Measurements from ENCODE around the gene EFHC1. TPM values are rescaled to one million over a fixed set of nuclear protein-coding genes. Genes with fewer than 3 reads are reported as not detected.
A peak's percentile ranks its signal among the peaks of the same experiment; 100 is the strongest.

Gene EFHC1
- total RNA-seq, 1 experiment from 2014 or later: 15.5 TPM

DNA sequence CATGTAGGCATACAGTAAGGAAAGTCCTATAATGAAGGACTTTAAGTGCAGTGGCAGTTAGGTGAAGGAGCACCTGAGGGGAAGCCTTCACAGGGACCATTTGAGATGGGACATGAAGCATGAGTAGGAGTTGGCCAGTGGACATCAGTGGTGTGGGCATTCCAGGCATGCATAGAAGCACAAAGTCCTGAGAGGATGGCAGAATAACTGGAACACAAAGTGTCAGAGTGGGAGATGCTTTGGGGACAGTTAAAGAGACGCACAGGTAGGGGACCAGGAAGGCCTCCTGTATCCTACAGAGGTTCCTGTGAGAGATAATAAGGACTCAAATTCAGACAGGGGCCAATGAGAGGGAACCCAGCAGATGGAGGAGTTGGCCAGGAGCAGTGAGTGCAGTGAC is 26.4 kb upstream of the EFHC1 start (continued):
- TF ChIP-seq SOX15 (CRISPR knock-in tag; IDR thresholded peaks at IDR 0.05) (no peak), ZNF423 (CRISPR knock-in tag; IDR thresholded peaks at IDR 0.05) (no peak)

GRCh38 chr6:52394251-52394666 is 25.9 kb upstream of the EFHC1 start:
- no peak for DNase-seq (ENCODE audit: low spot score)
- ATAC-seq: peak; percentile 47; the same call in 1 of the 2 replicates
- Mint-ChIP-seq H3K27me3 (ENCODE audit: low read depth) (no peaks in the 10 kb centered on the region), H3K9me3 (peaks cover under 1% of the 10 kb centered on the region; the same call in 1 of the 2 replicates), H3K27ac (no peak overlapping the region), H3K4me1 (peaks cover 12% of the 10 kb centered on the region), H3K36me3 (no peaks in the 10 kb centered on the region), H3K4me3 (no peak overlapping the region)
- ChIA-PET CTCF (no interaction called here), POLR2A (no interaction called here)
- TF ChIP-seq, protein P1, sequence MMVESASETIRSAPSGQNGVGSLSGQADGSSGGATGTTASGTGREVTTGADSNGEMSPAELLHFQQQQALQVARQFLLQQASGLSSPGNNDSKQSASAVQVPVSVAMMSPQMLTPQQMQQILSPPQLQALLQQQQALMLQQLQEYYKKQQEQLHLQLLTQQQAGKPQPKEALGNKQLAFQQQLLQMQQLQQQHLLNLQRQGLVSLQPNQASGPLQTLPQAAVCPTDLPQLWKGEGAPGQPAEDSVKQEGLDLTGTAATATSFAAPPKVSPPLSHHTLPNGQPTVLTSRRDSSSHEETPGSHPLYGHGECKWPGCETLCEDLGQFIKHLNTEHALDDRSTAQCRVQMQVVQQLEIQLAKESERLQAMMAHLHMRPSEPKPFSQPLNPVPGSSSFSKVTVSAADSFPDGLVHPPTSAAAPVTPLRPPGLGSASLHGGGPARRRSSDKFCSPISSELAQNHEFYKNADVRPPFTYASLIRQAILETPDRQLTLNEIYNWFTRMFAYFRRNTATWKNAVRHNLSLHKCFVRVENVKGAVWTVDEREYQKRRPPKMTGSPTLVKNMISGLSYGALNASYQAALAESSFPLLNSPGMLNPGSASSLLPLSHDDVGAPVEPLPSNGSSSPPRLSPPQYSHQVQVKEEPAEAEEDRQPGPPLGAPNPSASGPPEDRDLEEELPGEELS (CRISPR knock-in tag; IDR thresholded peaks at IDR 0.05): no peak
- no peak for TF ChIP-seq E2F4 (CRISPR knock-in tag; IDR thresholded peaks at IDR 0.05; ENCODE audit: borderline replicate concordance, low read depth)
- no peak for TF ChIP-seq PRRX2 (CRISPR knock-in tag; IDR thresholded peaks at IDR 0.05)
- TF ChIP-seq CREB1 (CRISPR knock-in tag; IDR thresholded peaks at IDR 0.05): no peak
- TF ChIP-seq, protein P2, sequence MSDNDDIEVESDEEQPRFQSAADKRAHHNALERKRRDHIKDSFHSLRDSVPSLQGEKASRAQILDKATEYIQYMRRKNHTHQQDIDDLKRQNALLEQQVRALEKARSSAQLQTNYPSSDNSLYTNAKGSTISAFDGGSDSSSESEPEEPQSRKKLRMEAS (CRISPR knock-in tag; IDR thresholded peaks at IDR 0.05): no peak
- TF ChIP-seq CBFB (CRISPR knock-in tag; IDR thresholded peaks at IDR 0.05; ENCODE audit: low read depth): no peak
- TF ChIP-seq KAT7 (CRISPR knock-in tag; IDR thresholded peaks at IDR 0.05; ENCODE audit: borderline replicate concordance): no peak
- no peak for TF ChIP-seq CREM (CRISPR knock-in tag; IDR thresholded peaks at IDR 0.05)
- TF ChIP-seq RELA (CRISPR knock-in tag; IDR thresholded peaks at IDR 0.05; ENCODE audit: borderline replicate concordance): no peak
- no peak for TF ChIP-seq SMAD3 (CRISPR knock-in tag; IDR thresholded peaks at IDR 0.05; ENCODE audit: borderline replicate concordance)
- TF ChIP-seq IRF1 (CRISPR knock-in tag; IDR thresholded peaks at IDR 0.05): no peak
- TF ChIP-seq SMAD4 (CRISPR knock-in tag; IDR thresholded peaks at IDR 0.05): no peak
- no peak for TF ChIP-seq ZNF532 (CRISPR knock-in tag; IDR thresholded peaks at IDR 0.05; ENCODE audit: borderline replicate concordance)
- TF ChIP-seq ATF1 (CRISPR knock-in tag; IDR thresholded peaks at IDR 0.05): no peak

DNA sequence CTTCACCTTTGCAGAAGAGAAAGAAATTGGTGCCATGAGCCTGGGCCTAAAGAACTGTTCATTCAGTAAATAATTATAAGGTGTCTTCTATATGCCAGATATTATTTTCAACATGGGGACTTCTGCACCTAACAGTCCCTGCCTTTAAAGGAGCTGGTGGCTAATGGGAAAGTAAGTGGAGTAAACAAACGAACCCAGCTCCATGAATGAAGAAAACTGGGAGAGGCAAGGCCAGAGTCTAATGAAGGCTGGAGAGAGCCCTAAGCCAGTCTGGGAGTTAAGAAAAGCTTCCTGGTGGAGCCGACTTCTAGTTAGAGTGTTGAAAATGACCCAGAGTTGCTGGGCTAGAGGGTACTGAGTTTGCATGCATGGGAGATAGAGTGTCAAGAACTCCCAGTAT is 24.2 kb upstream of the EFHC1 start:
- H3K27me3 Mint-ChIP-seq (ENCODE audit: low read depth): no peaks in the 10 kb centered on the region
- no peak overlapping the region for H3K4me3 Mint-ChIP-seq
- ChIA-PET CTCF (interaction anchor here (0.6 to 2.8 kb wide), 2 partner anchors 12 to 111 kb away, joined by 3 to 10 read pairs; partner anchors contain the start of gene MCM3), POLR2A (no interaction called here)
- ATAC-seq: no peak
- DNase-seq (ENCODE audit: low spot score): no peak
- peaks cover 27% of the 10 kb centered on the region for H3K4me1 Mint-ChIP-seq
- no peaks in the 10 kb centered on the region for H3K9me3 Mint-ChIP-seq
- H3K27ac Mint-ChIP-seq: no peak overlapping the region
- no peaks in the 10 kb centered on the region for H3K36me3 Mint-ChIP-seq
- no peak for TF ChIP-seq NFATC4 (CRISPR knock-in tag; IDR thresholded peaks at IDR 0.05)
- TF ChIP-seq IRF1 (CRISPR knock-in tag; IDR thresholded peaks at IDR 0.05): no peak
- no peak for TF ChIP-seq TEAD1 (CRISPR knock-in tag; IDR thresholded peaks at IDR 0.05)
- TF ChIP-seq PRDM15 (CRISPR knock-in tag; IDR thresholded peaks at IDR 0.05): no peak

Measured in WTC11 (cell line).